ENCODE results near the gene CCL13.
A peak's percentile ranks its signal among the peaks of the same experiment; 100 is the strongest.

CCL13 gene

GRCh38 chr17:34358631-34359030 lies 2.4 kb downstream of the CCL13 start:
- Histone ChIP-seq H3K27ac (ENCODE audit: low read length) (no peak overlapping the region), H3K4me1 (ENCODE audit: low read length) (no peaks in the 10 kb centered on the region), H4K20me1 (ENCODE audit: insufficient read depth, low read length) (peaks cover 17% of the 10 kb centered on the region), H3K4me3 (ENCODE audit: low read length) (no peak overlapping the region), H3K9me3 (ENCODE audit: insufficient read depth, low read length) (no peaks in the 10 kb centered on the region), H3K27me3 (ENCODE audit: low read depth, low read length) (peaks cover 75% of the 10 kb centered on the region), H3K79me2 (ENCODE audit: low read length) (no peaks in the 10 kb centered on the region), H3K36me3 (replicated peaks; ENCODE audit: low read depth, low read length) (no peaks in the 10 kb centered on the region), H3K9ac (ENCODE audit: low read length) (no peak overlapping the region), H3K4me2 (ENCODE audit: low read length) (no peak overlapping the region), H2AFZ (ENCODE audit: low read depth, low read length) (no peak overlapping the region)
- TF ChIP-seq EZH2phosphoT487 (IDR thresholded peaks at IDR 0.05; ENCODE audit: low read depth) (no peak), CTCF (IDR thresholded peaks at IDR 0.05; ENCODE audit: low read depth, low read length) (no peak)

GRCh38 chr17:34360601-34361270 lies 4.5 kb downstream of the CCL13 start:
- H3K79me2 ChIP-seq (ENCODE audit: low read length): no peaks in the 10 kb centered on the region
- no peak overlapping the region for H3K9ac ChIP-seq (ENCODE audit: low read length)
- no peaks in the 10 kb centered on the region for H3K36me3 ChIP-seq (replicated peaks; ENCODE audit: low read depth, low read length)
- no peaks in the 10 kb centered on the region for H3K9me3 ChIP-seq (ENCODE audit: insufficient read depth, low read length)
- peaks cover 29% of the 10 kb centered on the region for H4K20me1 ChIP-seq (ENCODE audit: insufficient read depth, low read length)
- peaks cover 83% of the 10 kb centered on the region for H3K27me3 ChIP-seq (ENCODE audit: low read depth, low read length)
- H3K27ac ChIP-seq (ENCODE audit: low read length): no peak overlapping the region
- no peak overlapping the region for H3K4me3 ChIP-seq (ENCODE audit: low read length)
- no peak overlapping the region for H3K4me2 ChIP-seq (ENCODE audit: low read length)
- no peak overlapping the region for H2AFZ ChIP-seq (ENCODE audit: low read depth, low read length)
- H3K4me1 ChIP-seq (ENCODE audit: low read length): peaks cover 13% of the 10 kb centered on the region
- no peak for TF ChIP-seq EZH2phosphoT487 (IDR thresholded peaks at IDR 0.05; ENCODE audit: low read depth)
- no peak for TF ChIP-seq CTCF (IDR thresholded peaks at IDR 0.05; ENCODE audit: low read depth, low read length)

- Histone ChIP-seq H3K4me2 (ENCODE audit: low read length) (no peak overlapping the region), H3K9ac (ENCODE audit: low read length) (no peak overlapping the region), H3K9me3 (ENCODE audit: insufficient read depth, low read length) (no peaks in the 10 kb centered on the region), H4K20me1 (ENCODE audit: insufficient read depth, low read length) (peaks cover 34% of the 10 kb centered on the region), H3K36me3 (replicated peaks; ENCODE audit: low read depth, low read length) (no peaks in the 10 kb centered on the region), H3K4me1 (ENCODE audit: low read length) (peaks cover 16% of the 10 kb centered on the region), H3K79me2 (ENCODE audit: low read length) (no peaks in the 10 kb centered on the region), H3K27ac (ENCODE audit: low read length) (no peak overlapping the region), H3K27me3 (ENCODE audit: low read depth, low read length) (peaks cover 86% of the 10 kb centered on the region), H2AFZ (ENCODE audit: low read depth, low read length) (no peak overlapping the region), H3K4me3 (ENCODE audit: low read length) (no peak overlapping the region)
- no peak for TF ChIP-seq EZH2phosphoT487 (IDR thresholded peaks at IDR 0.05; ENCODE audit: low read depth)
- TF ChIP-seq CTCF (IDR thresholded peaks at IDR 0.05; ENCODE audit: low read depth, low read length): peak; percentile 99
Measured at GRCh38 chr17:34361478-34362061, 5.3 kb downstream of the CCL13 start.

GRCh38 chr17:34363183-34363661 lies 6.9 kb downstream of the CCL13 start, which contains the start of gene CCL1:
CCL1 (minus strand) TSS chr17:34363233; CDS start chr17:34363161, 72 bp downstream.
- H3K4me1 ChIP-seq (ENCODE audit: low read length): peaks cover 16% of the 10 kb centered on the region
- no peaks in the 10 kb centered on the region for H3K36me3 ChIP-seq (replicated peaks; ENCODE audit: low read depth, low read length)
- H3K4me3 ChIP-seq (ENCODE audit: low read length): no peak within 1 kb of the TSS
- no peaks in the 10 kb centered on the region for H3K79me2 ChIP-seq (ENCODE audit: low read length)
- peaks cover 40% of the 10 kb centered on the region for H4K20me1 ChIP-seq (ENCODE audit: insufficient read depth, low read length)
- H2AFZ ChIP-seq (ENCODE audit: low read depth, low read length): no peak within 1 kb of the TSS
- TF ChIP-seq EZH2phosphoT487 (IDR thresholded peaks at IDR 0.05; ENCODE audit: low read depth) (no peak), CTCF (IDR thresholded peaks at IDR 0.05; ENCODE audit: low read depth, low read length) (no peak)
- peaks cover 90% of the 10 kb centered on the region for H3K27me3 ChIP-seq (ENCODE audit: low read depth, low read length)
- no peaks in the 10 kb centered on the region for H3K9me3 ChIP-seq (ENCODE audit: insufficient read depth, low read length)
- no peak within 1 kb of the TSS for H3K4me2 ChIP-seq (ENCODE audit: low read length)
- no peak within 1 kb of the TSS for H3K27ac ChIP-seq (ENCODE audit: low read length)
- no peak within 1 kb of the TSS for H3K9ac ChIP-seq (ENCODE audit: low read length)

Data from OCI-LY3 (cell line).